Stimulated activated CD8-positive, alpha-beta memory T cell treated with anti-CD3 and anti-CD28 coated beads, Interleukin-15, amount 100 ng/mL, for 4 hours (primary cell): Measurements from ENCODE around the gene KRTCAP2.
A peak's percentile ranks its signal among the peaks of the same experiment; 100 is the strongest.

Experiments
- DNase-seq, 2 donors: peaks; one replicate each; pipeline ENCODE4 v3.0.0-alpha.2; 2020; ENCODE audit warnings: low read depth in 2 of 2

The KRTCAP2 gene

DNA sequence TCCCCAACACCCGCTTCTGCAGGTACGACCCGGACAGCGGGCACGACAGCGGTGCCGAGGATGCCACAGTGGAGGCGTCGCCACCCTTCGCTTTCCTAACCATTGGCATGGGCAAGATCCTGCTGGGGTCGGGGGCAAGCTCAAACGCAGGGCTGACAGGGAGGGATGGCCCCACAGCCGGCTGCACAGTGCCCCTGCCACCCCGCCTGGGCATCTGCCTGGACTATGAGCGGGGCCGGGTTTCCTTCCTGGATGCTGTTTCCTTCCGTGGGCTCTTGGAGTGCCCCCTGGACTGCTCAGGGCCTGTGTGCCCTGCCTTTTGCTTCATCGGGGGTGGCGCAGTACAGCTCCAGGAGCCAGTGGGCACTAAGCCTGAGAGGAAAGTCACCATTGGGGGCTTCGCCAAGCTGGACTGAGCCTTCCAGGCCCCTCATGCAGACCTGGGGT is 10.7 kb upstream of the KRTCAP2 start:
- DNase-seq, result no peak

- no peak for DNase-seq
These were observed 9.0 kb upstream of the KRTCAP2 start for GRCh38 chr1:155182052-155182550.

- no peak for DNase-seq
These were observed 8.4 kb upstream of the KRTCAP2 start for GRCh38 chr1:155181371-155182051.

- no peak for DNase-seq
These were observed 6.3 kb upstream of the KRTCAP2 start for GRCh38 chr1:155179112-155180031.

- DNase-seq, result no peak
These were observed 5.5 kb upstream of the KRTCAP2 start for GRCh38 chr1:155178441-155179111.

GRCh38 chr1:155177918-155178281 is 4.8 kb upstream of the KRTCAP2 start:
- DNase-seq, result no peak

DNA sequence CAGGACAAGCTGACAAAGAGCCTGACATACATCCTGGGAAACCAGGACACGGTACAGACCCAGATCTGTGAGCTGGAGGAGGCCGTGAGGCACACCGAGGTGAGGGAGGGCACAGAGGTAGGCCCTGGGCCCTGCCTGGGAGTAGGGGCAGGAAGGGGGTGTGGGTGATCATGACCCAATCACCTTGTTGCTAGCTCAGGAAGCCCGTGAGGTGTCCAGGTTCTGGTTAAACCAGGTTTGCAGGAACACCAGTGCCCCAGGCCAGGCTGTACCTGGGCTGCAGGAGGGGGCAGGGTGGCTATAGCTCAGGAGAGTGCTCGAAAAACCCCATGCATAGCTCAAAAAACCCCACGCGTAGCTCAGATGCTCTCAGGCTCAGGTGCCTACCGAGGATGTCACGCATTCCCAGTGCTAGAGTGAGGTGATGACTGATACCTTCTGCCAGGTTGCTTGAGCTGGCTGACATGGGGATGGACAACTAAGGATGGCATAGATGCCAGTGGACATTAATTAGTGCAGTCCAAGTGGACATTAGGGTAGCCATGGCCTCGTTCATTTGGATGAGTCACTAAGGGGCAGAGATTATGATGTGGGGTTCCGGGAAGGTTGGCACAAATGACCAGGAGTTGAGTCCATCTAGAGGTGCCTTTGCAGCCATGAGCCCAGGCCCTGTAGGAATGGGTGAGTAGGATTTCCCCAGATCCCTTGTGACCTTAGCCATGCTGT is 4.3 kb upstream of the KRTCAP2 start:
- DNase-seq, result no peak

DNA sequence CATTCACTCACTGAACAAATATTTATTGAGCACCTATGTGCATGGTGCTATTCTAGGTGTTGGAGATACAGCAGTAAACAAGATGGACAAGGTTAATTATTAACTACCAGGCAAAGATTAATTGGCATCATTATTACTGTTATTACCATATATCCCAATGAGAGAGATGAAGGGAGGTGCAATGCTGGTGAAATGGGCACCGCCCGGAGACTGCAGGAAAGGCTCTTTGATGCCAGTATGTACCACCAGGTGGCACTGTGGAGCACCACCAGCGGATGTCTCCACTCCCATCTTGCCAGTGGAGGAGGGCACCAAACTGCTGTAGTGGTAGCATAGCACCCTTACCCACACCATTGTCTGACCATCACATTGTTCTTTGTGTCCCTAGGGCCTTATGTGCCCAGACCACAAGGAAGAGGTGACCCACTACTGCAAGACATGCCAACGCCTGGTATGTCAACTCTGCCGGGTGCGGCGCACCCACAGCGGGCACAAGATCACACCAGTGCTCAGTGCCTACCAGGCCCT is 3.5 kb upstream of the KRTCAP2 start:
- peak; percentile 52 to 64 for DNase-seq

- DNase-seq, result no peak
These were observed 2.8 kb upstream of the KRTCAP2 start for GRCh38 chr1:155175927-155176371.

GRCh38 chr1:155175281-155175926 is 2.3 kb upstream of the KRTCAP2 start:
- DNase-seq, result no peak

GRCh38 chr1:155174324-155175280 is 1.5 kb upstream of the KRTCAP2 start:
- DNase-seq, result no peak

- DNase-seq, result peak; percentile 48 to 64
These were observed 597 bp upstream of the KRTCAP2 start, which contains the start of gene TRIM46 for GRCh38 chr1:155173478-155174323. TSS of gene TRIM46 (plus strand) at chr1:155173849. CDS start at chr1:155173967, 118 bp downstream.

- DNase-seq, result no peak
These were observed 1.0 kb downstream of the KRTCAP2 start for GRCh38 chr1:155171836-155172731.

- no peak for DNase-seq
These were observed 2.3 kb downstream of the KRTCAP2 start for GRCh38 chr1:155170806-155171205.

DNA sequence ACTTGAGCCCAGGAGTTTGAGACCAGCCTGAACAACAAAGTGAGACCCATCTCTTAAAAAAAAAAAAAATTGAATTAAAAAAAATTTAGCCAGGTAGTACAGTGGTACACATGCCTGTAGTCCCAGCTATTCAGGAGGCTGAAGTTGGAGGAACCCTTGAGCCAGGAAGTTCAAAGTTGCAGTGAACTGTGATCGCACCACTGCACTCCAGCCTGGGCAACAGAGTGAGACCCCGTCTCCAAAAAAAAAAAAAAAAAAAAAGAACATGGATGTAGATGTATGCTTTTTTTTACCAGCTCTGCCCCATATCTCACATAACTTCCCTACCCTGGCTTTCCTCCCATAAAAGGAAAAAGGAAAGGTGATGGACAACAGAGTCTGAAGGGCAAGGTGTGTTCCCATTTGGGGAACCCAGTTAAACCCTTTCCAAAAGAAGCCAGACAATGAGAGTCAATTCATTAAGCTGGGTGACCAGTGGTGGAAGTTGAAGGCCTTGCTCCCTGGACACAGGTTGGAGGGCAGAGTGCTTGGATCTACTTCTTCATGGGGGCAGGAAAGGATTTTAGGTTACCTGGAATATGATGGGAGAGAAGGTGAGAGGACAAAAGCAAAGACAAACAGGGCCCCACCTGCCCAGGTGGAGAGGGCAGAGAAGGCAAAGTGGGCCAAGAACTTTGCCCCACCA is 2.9 kb downstream of the KRTCAP2 start:
- no peak for DNase-seq

DNA sequence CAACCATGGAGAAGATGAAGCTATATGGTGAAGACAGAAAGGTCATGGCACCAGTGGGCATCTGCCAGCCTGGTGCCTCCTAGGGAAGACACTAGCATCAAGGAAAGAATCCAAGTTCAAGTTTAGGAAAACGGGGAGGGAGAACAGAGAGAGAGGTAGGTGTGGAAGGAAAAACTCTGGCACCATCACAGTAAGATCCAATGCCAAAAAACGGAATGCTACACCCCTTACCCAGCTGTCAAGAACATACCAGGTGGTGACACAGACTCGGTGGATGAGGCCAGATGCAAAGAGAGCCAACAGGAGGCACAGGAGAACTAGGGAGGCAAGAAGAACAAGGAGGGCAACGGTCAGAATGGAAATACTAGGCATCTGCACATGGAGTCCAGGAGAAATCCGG is 3.6 kb downstream of the KRTCAP2 start:
- DNase-seq, result no peak
